ENCODE measurements around the gene CCDC187. TPM values are rescaled to one million over a fixed set of nuclear protein-coding genes. Genes with fewer than 3 reads are reported as not detected.
"Not testable (repeated sequence)": the region's sequence is repeated elsewhere in the genome, so short reads cannot be mapped to it uniquely, and the experiment has no call there.

Gene CCDC187
- total RNA-seq, 1 donor = 0.10 TPM

- peaks cover 4% of the 10 kb centered on the region for H3K27me3 ChIP-seq (ENCODE audit: insufficient read depth, low read length)
Measured at GRCh38 chr9:136324501-136325300, 20.8 kb upstream of the CCDC187 start.

GRCh38 chr9:136323371-136323789, 19.5 kb upstream of the CCDC187 start:
- Histone ChIP-seq H3K4me1 (ENCODE audit: insufficient read depth, low read length) (peaks cover 11% of the 10 kb centered on the region), H3K4me3 (ENCODE audit: low read length) (no peak overlapping the region)

More at GRCh38 chr9:136324501-136325300, 20.8 kb upstream of the CCDC187 start:
- H3K9me3 ChIP-seq (ENCODE audit: low read depth, low read length) = no peaks in the 10 kb centered on the region
- H3K4me1 ChIP-seq (ENCODE audit: insufficient read depth, low read length) = peaks cover 17% of the 10 kb centered on the region
- H3K4me3 ChIP-seq (ENCODE audit: low read length) = no peak overlapping the region

GRCh38 chr9:136322756-136323330, 18.9 kb upstream of the CCDC187 start:
- no peaks in the 10 kb centered on the region for H3K9me3 ChIP-seq (ENCODE audit: low read depth, low read length)
- peaks cover 6% of the 10 kb centered on the region for H3K4me1 ChIP-seq (ENCODE audit: insufficient read depth, low read length)
- no peak overlapping the region for H3K4me3 ChIP-seq (ENCODE audit: low read length)
- H3K27me3 ChIP-seq (ENCODE audit: insufficient read depth, low read length) = peaks cover 4% of the 10 kb centered on the region

More at GRCh38 chr9:136323371-136323789, 19.5 kb upstream of the CCDC187 start:
- Histone ChIP-seq H3K9me3 (ENCODE audit: low read depth, low read length) (no peaks in the 10 kb centered on the region), H3K27me3 (ENCODE audit: insufficient read depth, low read length) (peaks cover 4% of the 10 kb centered on the region)

GRCh38 chr9:136321561-136321960, 17.7 kb upstream of the CCDC187 start:
- Histone ChIP-seq H3K4me3 (ENCODE audit: low read length) (no peak overlapping the region), H3K27me3 (ENCODE audit: insufficient read depth, low read length) (no peaks in the 10 kb centered on the region), H3K9me3 (ENCODE audit: low read depth, low read length) (no peaks in the 10 kb centered on the region), H3K4me1 (ENCODE audit: insufficient read depth, low read length) (peaks cover 1% of the 10 kb centered on the region)

- not testable (repeated sequence) for H3K27me3 ChIP-seq (ENCODE audit: insufficient read depth, low read length); H3K4me3 ChIP-seq (ENCODE audit: low read length); H3K9me3 ChIP-seq (ENCODE audit: low read depth, low read length); H3K4me1 ChIP-seq (ENCODE audit: insufficient read depth, low read length)
Measured at GRCh38 chr9:136320972-136321371, 17.1 kb upstream of the CCDC187 start.

- not testable (repeated sequence) for H3K27me3 ChIP-seq (ENCODE audit: insufficient read depth, low read length); H3K9me3 ChIP-seq (ENCODE audit: low read depth, low read length); H3K4me3 ChIP-seq (ENCODE audit: low read length); H3K4me1 ChIP-seq (ENCODE audit: insufficient read depth, low read length)
Measured at GRCh38 chr9:136319955-136320354, 16.1 kb upstream of the CCDC187 start.

- H3K27me3 ChIP-seq (ENCODE audit: insufficient read depth, low read length); H3K4me1 ChIP-seq (ENCODE audit: insufficient read depth, low read length); H3K4me3 ChIP-seq (ENCODE audit: low read length); H3K9me3 ChIP-seq (ENCODE audit: low read depth, low read length): not testable (repeated sequence)
Measured at GRCh38 chr9:136319244-136319643, 15.3 kb upstream of the CCDC187 start.

- H3K4me3 ChIP-seq (ENCODE audit: low read length) = no peak overlapping the region
- no peaks in the 10 kb centered on the region for H3K4me1 ChIP-seq (ENCODE audit: insufficient read depth, low read length)
- H3K27me3 ChIP-seq (ENCODE audit: insufficient read depth, low read length) = no peaks in the 10 kb centered on the region
- H3K9me3 ChIP-seq (ENCODE audit: low read depth, low read length) = no peaks in the 10 kb centered on the region
Measured at GRCh38 chr9:136318776-136319241, 14.9 kb upstream of the CCDC187 start.

GRCh38 chr9:136318111-136318775, 14.3 kb upstream of the CCDC187 start:
- Histone ChIP-seq H3K4me3 (ENCODE audit: low read length) (no peak overlapping the region), H3K4me1 (ENCODE audit: insufficient read depth, low read length) (no peaks in the 10 kb centered on the region), H3K9me3 (ENCODE audit: low read depth, low read length) (no peaks in the 10 kb centered on the region), H3K27me3 (ENCODE audit: insufficient read depth, low read length) (no peaks in the 10 kb centered on the region)

- Histone ChIP-seq H3K4me3 (ENCODE audit: low read length) (no peak overlapping the region), H3K27me3 (ENCODE audit: insufficient read depth, low read length) (no peaks in the 10 kb centered on the region), H3K9me3 (ENCODE audit: low read depth, low read length) (no peaks in the 10 kb centered on the region), H3K4me1 (ENCODE audit: insufficient read depth, low read length) (no peaks in the 10 kb centered on the region)
Measured at GRCh38 chr9:136317695-136318094, 13.8 kb upstream of the CCDC187 start.

- no peak overlapping the region for H3K4me3 ChIP-seq (ENCODE audit: low read length)
Measured at GRCh38 chr9:136316896-136317676, 13.2 kb upstream of the CCDC187 start.

GRCh38 chr9:136316271-136316751, 12.4 kb upstream of the CCDC187 start:
- no peaks in the 10 kb centered on the region for H3K9me3 ChIP-seq (ENCODE audit: low read depth, low read length)

More at GRCh38 chr9:136316896-136317676, 13.2 kb upstream of the CCDC187 start:
- H3K27me3 ChIP-seq (ENCODE audit: insufficient read depth, low read length) = no peaks in the 10 kb centered on the region
- no peaks in the 10 kb centered on the region for H3K9me3 ChIP-seq (ENCODE audit: low read depth, low read length)
- no peaks in the 10 kb centered on the region for H3K4me1 ChIP-seq (ENCODE audit: insufficient read depth, low read length)

GRCh38 chr9:136314944-136315343, 11.1 kb upstream of the CCDC187 start:
- Histone ChIP-seq H3K4me1 (ENCODE audit: insufficient read depth, low read length) (peaks cover 5% of the 10 kb centered on the region), H3K4me3 (ENCODE audit: low read length) (no peak overlapping the region), H3K27me3 (ENCODE audit: insufficient read depth, low read length) (no peaks in the 10 kb centered on the region)

More at GRCh38 chr9:136316271-136316751, 12.4 kb upstream of the CCDC187 start:
- no peak overlapping the region for H3K4me3 ChIP-seq (ENCODE audit: low read length)
- H3K27me3 ChIP-seq (ENCODE audit: insufficient read depth, low read length) = no peaks in the 10 kb centered on the region
- peaks cover 4% of the 10 kb centered on the region for H3K4me1 ChIP-seq (ENCODE audit: insufficient read depth, low read length)

GRCh38 chr9:136314056-136314416, 10.1 kb upstream of the CCDC187 start:
- peaks cover 2% of the 10 kb centered on the region for H3K27me3 ChIP-seq (ENCODE audit: insufficient read depth, low read length)
- peaks cover 9% of the 10 kb centered on the region for H3K4me1 ChIP-seq (ENCODE audit: insufficient read depth, low read length)
- H3K9me3 ChIP-seq (ENCODE audit: low read depth, low read length) = no peaks in the 10 kb centered on the region
- no peak overlapping the region for H3K4me3 ChIP-seq (ENCODE audit: low read length)

More at GRCh38 chr9:136314944-136315343, 11.1 kb upstream of the CCDC187 start:
- H3K9me3 ChIP-seq (ENCODE audit: low read depth, low read length) = no peaks in the 10 kb centered on the region

Data from mononuclear cell (primary cell).